GM19324 (cell line): Measurements from ENCODE around the gene RHBDD3.

ENCODE experiments used
- ATAC-seq: cut with Tn5 transposase; IDR thresholded peaks from one replicate; pipeline ENCODE4 v1.9.1; 2021; ENCODE audit warnings: mild to moderate bottlenecking, moderate library complexity; ENCODE audit not compliant: unreplicated experiment, low FRiP score

Gene RHBDD3

GRCh38 chr22:29270475-29271271, 2.9 kb upstream of the RHBDD3 start:
- no peak for ATAC-seq

GRCh38 chr22:29269731-29270474, 2.1 kb upstream of the RHBDD3 start:
- ATAC-seq, result no peak

- no peak for ATAC-seq
Observed at GRCh38 chr22:29269230-29269604, 1.4 kb upstream of the RHBDD3 start.

- ATAC-seq, result peak; percentile 25
Observed at GRCh38 chr22:29268511-29269229, 889 bp upstream of the RHBDD3 start.

GRCh38 chr22:29267462-29267857, 321 bp downstream of the RHBDD3 start:
- ATAC-seq, result no peak

GRCh38 chr22:29266564-29267461, 968 bp downstream of the RHBDD3 start:
- no peak for ATAC-seq

GRCh38 chr22:29265929-29266328, 1.9 kb downstream of the RHBDD3 start:
- no peak for ATAC-seq

GRCh38 chr22:29265305-29265704, 2.5 kb downstream of the RHBDD3 start:
- ATAC-seq, result no peak

GRCh38 chr22:29263791-29264276, 3.9 kb downstream of the RHBDD3 start:
- no peak for ATAC-seq

GRCh38 chr22:29260601-29261315, 7.0 kb downstream of the RHBDD3 start:
- ATAC-seq, result no peak

- ATAC-seq, result no peak
Observed at GRCh38 chr22:29260031-29260560, 7.7 kb downstream of the RHBDD3 start.

GRCh38 chr22:29259253-29259899, 8.4 kb downstream of the RHBDD3 start:
- ATAC-seq, result no peak

GRCh38 chr22:29258407-29259252, 9.2 kb downstream of the RHBDD3 start:
- no peak for ATAC-seq

- ATAC-seq, result no peak
Observed at GRCh38 chr22:29257751-29258181, 10.0 kb downstream of the RHBDD3 start.

GRCh38 chr22:29256606-29257325, 11.0 kb downstream of the RHBDD3 start:
- no peak for ATAC-seq

GRCh38 chr22:29255064-29255621, 12.6 kb downstream of the RHBDD3 start:
- ATAC-seq, result no peak

GRCh38 chr22:29254286-29254660, 13.5 kb downstream of the RHBDD3 start:
- no peak for ATAC-seq
